ENCODE data around the gene CYP2C19.
"Not testable (repeated sequence)": the region's sequence is repeated elsewhere in the genome, so short reads cannot be mapped to it uniquely, and the experiment has no call there.

CYP2C19 gene

GRCh38 chr10:94762393-94762792 is at the start of gene CYP2C19:
Gene CYP2C19 (plus strand): TSS chr10:94762681. CDS start chr10:94762706, 25 bp downstream.
- no peak for DNase-seq (ENCODE audit: low read depth)

GRCh38 chr10:94725871-94726270 is 36.6 kb upstream of the CYP2C19 start:
- DNase-seq (ENCODE audit: low read depth) = no peak

DNA sequence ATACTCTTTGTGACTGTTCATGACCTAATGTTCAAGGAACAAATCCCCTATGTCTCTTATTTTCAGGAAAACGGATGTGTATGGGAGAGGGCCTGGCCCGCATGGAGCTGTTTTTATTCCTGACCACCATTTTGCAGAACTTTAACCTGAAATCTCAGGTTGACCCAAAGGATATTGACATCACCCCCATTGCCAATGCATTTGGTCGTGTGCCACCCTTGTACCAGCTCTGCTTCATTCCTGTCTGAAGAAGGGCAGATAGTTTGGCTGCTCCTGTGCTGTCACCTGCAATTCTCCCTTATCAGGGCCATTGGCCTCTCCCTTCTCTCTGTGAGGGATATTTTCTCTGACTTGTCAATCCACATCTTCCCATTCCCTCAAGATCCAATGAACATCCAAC is 27.3 kb upstream of the CYP2C19 start:
- DNase-seq (ENCODE audit: low read depth) = no peak

DNA sequence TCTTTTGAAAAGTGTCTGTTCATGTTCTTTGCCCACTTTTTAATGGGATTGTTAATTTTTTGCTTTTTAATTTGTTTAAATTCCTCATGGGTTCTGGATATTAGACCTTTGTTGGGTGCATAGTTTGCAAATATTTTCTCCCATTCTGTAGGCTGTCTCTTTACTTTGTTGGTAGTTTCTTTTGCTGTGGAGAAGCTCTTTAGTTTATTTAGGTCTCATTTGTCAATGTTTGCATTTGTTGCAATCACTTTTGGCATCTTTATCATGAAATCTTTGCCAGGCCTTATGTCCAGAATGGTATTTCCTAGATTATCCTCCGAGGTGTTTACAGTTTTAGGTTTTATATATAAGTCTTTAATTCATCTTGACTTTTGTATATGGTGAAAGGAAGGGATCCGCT is 23.9 kb upstream of the CYP2C19 start:
- no peak for DNase-seq (ENCODE audit: low read depth)

DNA sequence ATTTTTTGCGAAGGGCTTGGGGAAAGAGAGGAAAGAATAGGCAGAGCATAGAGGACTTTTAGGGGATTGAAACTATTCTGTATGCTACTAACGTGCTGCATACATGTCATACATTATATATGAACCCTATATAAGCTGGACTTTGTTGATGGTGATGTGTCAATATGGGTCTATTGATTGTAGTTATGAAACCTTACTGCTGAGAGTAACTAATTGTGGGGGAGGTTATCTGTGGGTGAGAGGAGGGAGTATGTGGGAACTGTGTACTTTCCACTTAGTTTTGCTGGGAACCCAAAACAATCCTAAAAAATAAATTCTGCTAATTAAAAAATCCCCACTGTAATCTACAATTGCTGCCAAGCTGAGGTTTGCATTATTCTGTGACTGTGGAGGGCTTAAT is 15.3 kb upstream of the CYP2C19 start:
- DNase-seq (ENCODE audit: low read depth) = no peak

DNA sequence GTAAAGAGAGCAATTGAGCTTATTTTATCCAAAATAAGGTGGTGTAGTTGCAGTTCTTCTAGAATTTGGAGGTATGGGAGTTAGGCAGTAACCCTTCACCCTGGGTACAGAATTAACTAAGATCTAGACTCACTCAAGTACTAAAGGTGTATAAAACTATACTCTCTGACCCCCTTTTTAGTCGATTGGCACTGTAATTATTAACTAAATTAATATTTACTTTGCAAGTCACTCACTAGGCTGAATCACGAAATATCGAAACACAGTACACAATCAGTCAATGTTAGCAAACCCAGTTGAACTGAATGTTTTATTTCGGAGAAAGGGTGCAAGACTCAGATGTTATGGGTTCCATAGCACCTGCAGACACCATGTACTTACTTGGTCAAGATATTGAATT is 14.6 kb upstream of the CYP2C19 start:
- DNase-seq (ENCODE audit: low read depth) = no peak

DNA sequence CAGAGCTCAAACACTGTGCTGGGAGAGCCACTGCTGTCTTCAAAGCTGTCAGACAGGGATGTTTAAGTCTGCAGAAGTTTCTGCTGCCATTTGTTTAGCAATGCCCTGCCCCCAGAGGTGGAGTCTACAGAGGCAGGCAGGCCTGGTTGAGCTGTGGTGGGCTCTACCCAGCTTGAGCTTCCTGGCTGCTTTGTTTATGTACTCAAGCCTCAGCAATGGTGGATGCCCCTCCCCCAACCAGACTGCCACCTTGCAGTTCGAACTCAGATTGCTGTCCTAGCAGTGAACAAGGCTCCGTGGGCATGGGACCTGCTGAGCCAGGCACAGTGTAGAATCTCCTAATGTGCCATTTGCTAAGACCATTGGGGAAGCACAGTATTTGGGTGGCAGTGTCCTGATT is 4.6 kb upstream of the CYP2C19 start:
- DNase-seq (ENCODE audit: low read depth) = no peak

DNA sequence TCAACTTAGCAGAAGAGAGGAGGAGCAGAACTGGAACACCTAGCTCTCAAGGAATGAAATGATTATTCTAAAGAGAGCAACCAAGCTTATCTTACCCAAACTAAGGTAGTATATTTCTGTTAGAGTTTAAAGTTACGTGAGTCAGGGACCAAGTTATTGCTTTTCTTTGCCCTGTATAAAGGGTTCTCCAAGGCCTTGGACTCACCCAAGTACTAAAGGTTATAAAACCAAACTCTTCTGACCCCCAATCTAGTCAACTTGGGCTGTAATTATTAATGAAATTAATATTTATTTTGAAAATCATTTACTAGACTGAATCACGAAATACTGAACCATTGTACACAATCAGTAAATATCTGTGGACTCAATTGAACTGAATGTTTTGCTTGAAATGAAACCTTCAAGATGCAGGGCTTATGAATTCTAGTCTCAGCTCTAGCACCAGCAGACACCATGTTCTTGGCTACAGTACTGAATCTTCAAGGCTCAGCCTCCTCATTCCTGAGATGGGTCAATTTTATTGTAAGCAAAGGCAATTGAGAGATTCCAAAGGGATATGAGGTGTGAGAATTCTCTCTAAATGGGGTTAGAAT is 1.8 kb upstream of the CYP2C19 start:
- DNase-seq (ENCODE audit: low read depth) = no peak

GRCh38 chr10:94775425-94775824 is 12.9 kb downstream of the CYP2C19 start:
- not testable (repeated sequence) for DNase-seq (ENCODE audit: low read depth)

GRCh38 chr10:94777886-94778458 is 15.5 kb downstream of the CYP2C19 start:
- DNase-seq (ENCODE audit: low read depth) = no peak

GRCh38 chr10:94780844-94781243 is 18.4 kb downstream of the CYP2C19 start:
- DNase-seq (ENCODE audit: low read depth) = no peak

DNA sequence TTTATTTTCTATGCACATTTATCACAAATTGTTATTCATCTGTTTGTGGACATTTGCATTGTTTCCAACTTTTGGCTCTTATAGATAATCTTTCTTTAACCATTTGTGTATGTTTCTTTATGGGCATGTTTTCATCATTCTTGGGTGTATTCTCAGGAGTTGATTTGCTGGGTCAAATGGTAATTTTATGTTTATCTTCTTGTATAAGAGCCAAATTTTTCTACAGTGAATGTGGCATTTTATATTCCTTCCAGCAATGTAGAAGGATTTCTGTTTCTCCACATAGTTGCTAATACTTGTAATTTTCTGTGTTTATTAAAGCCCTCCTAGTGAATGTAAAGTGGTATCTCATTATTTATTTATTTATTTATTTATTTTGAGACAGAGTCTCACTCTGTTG is 21.8 kb downstream of the CYP2C19 start:
- no peak for DNase-seq (ENCODE audit: low read depth)

DNA sequence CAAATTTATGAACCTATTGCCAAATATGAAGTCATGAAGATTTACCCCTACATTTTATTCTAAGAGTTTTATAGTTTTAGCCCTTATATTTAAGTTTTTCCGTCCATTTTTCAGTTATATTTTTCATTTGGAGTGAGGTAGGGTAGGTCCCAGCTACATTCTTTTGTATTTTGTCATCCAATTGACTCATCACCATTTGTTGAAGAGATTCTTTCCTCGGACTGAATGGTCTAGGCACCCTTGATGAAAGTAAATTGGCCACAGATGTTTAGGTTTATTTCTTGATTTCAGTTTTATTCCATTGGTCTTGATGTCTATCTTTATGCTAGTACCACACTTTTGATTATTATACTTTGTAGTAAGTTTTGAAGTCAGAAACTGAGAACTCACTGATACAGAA is 22.7 kb downstream of the CYP2C19 start:
- DNase-seq (ENCODE audit: low read depth) = no peak

- DNase-seq (ENCODE audit: low read depth) = not testable (repeated sequence)
These were observed 38.1 kb downstream of the CYP2C19 start for GRCh38 chr10:94800551-94800950.

GRCh38 chr10:94803307-94803706 is 40.8 kb downstream of the CYP2C19 start:
- DNase-seq (ENCODE audit: low read depth) = no peak

DNA sequence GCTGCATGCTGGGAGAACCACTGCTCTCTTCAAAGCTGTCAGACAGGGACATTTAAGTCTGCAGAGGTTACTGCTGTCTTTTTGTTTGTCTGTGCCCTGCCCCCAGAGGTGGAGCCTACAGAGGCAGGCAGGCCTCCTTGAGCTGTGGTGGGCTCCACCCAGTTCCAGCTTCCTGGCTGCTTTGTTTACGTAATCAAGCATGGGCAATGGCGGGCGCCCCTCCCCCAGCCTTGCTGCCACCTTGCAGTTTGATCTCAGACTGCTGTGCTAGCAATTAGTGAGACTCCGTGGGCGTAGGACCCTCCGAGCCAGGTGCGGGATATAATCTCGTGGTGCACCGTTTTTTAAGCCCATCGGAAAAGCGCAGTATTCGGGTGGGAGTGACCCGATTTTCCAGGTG is 67.5 kb downstream of the CYP2C19 start:
- DNase-seq (ENCODE audit: low read depth) = not testable (repeated sequence)

DNA sequence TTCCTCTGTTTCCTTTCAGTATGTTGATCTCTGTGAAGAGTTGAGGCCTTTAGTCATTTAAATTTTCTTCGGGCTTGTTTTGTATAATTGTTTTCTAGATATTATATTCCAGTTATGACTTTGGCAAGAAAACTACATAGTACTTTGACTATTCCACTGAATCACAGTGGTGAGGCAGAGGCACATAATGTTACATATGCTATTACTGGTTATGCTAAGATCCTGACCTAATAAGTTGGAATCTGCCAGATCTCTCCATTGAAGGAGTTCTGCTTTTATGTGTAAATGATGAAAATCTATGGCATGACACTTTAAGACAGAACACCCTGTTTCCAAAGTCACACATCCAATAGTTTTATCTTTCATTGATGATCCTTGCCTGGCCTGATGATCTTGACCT is 83.7 kb downstream of the CYP2C19 start:
- no peak for DNase-seq (ENCODE audit: low read depth)

GRCh38 chr10:94850766-94851165 is 88.3 kb downstream of the CYP2C19 start:
- DNase-seq (ENCODE audit: low read depth) = no peak

GRCh38 chr10:94851263-94851662 is 88.8 kb downstream of the CYP2C19 start:
- no peak for DNase-seq (ENCODE audit: low read depth)

GRCh38 chr10:94852438-94852837 is 90.0 kb downstream of the CYP2C19 start:
- DNase-seq (ENCODE audit: low read depth) = no peak

- DNase-seq (ENCODE audit: low read depth) = no peak
These were observed 90.6 kb downstream of the CYP2C19 start for GRCh38 chr10:94853065-94853464.

- no peak for DNase-seq (ENCODE audit: low read depth)
These were observed 95.5 kb downstream of the CYP2C19 start for GRCh38 chr10:94858005-94858404.

GRCh38 chr10:94859086-94859485 is 96.6 kb downstream of the CYP2C19 start:
- DNase-seq (ENCODE audit: low read depth) = no peak

GRCh38 chr10:94878649-94879048 is 116.2 kb downstream of the CYP2C19 start:
- DNase-seq (ENCODE audit: low read depth) = no peak
